SK-N-SH (cell line): ENCODE results near the gene DNMBP.

Experiments
- EP300 ChIP-seq, 2 experiments: IDR thresholded peaks; 2 replicates each; pipeline versions ENCODE4 v1.4.0 to v1.6.1; 2012; ENCODE audit warnings: borderline replicate concordance in 1 of 2, low read depth in 1 of 2, low read length in 1 of 2
- EZH2phosphoT487 ChIP-seq: fragments of 200-600 bp; sonication (generic); IDR thresholded peaks from 2 replicates; pipeline ENCODE4 v1.6.1; 2017; ENCODE audit warnings: low read depth, mixed run types, mild to moderate bottlenecking, antibody characterized with exemption, moderate library complexity, borderline replicate concordance
- FOXM1 ChIP-seq: IDR thresholded peaks from 2 replicates; pipeline ENCODE4 v1.4.0; 2012; ENCODE audit warnings: low read depth, mild to moderate bottlenecking
- MAX ChIP-seq: IDR thresholded peaks from 2 replicates; pipeline ENCODE4 v1.4.0; 2012; ENCODE audit warnings: low read depth
- RAD21 ChIP-seq: IDR thresholded peaks from 2 replicates; pipeline ENCODE4 v1.6.1; 2012; ENCODE audit warnings: mild to moderate bottlenecking, low read length
- SMC3 ChIP-seq: IDR thresholded peaks from 2 replicates; pipeline ENCODE4 v1.6.1; 2012; ENCODE audit warnings: low read depth, low read length, improper control_type of control experiment
- TAF1 ChIP-seq: IDR thresholded peaks from 2 replicates; pipeline ENCODE4 v1.6.1; 2012; ENCODE audit warnings: low read depth, mild to moderate bottlenecking, low read length, moderate library complexity, borderline replicate concordance
- USF1 ChIP-seq: IDR thresholded peaks from 2 replicates; pipeline ENCODE4 v1.4.0; 2012; ENCODE audit warnings: low read depth, borderline replicate concordance
- ZBTB33 ChIP-seq: IDR thresholded peaks from 2 replicates; pipeline ENCODE4 v1.4.0; 2012; ENCODE audit warnings: low read depth, borderline replicate concordance
- TF ChIP-seq, protein P1 (sequence below): fragments of 200-600 bp; sonication (generic); IDR thresholded peaks from 2 replicates; pipeline ENCODE4 v1.6.1; 2017; ENCODE audit warnings: antibody characterized with exemption, mild to moderate bottlenecking, moderate library complexity

DNA sequence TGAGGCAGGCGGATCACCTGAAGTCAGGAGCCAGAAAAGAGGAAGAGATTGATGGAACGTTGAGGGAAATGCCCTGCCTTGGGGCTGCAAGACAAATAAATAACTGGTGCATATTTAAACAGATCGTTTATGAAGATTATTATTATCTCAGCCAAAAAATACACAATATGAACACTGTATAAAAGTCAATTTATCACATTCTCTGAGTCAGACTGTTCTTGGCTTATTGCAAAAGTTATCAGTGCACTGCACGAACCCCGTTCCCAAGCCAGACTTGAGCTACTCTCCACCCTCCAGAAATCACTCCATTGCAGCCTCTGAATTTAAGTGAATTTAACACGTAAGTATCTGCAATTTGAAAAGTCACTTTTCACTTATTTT, 1.6 kb downstream of the DNMBP start:
- TF ChIP-seq EP300 (IDR thresholded peaks at IDR 0.05; ENCODE audit: borderline replicate concordance in 1 of 2, low read depth in 1 of 2, low read length in 1 of 2) = no peak
- TF ChIP-seq, protein P1, sequence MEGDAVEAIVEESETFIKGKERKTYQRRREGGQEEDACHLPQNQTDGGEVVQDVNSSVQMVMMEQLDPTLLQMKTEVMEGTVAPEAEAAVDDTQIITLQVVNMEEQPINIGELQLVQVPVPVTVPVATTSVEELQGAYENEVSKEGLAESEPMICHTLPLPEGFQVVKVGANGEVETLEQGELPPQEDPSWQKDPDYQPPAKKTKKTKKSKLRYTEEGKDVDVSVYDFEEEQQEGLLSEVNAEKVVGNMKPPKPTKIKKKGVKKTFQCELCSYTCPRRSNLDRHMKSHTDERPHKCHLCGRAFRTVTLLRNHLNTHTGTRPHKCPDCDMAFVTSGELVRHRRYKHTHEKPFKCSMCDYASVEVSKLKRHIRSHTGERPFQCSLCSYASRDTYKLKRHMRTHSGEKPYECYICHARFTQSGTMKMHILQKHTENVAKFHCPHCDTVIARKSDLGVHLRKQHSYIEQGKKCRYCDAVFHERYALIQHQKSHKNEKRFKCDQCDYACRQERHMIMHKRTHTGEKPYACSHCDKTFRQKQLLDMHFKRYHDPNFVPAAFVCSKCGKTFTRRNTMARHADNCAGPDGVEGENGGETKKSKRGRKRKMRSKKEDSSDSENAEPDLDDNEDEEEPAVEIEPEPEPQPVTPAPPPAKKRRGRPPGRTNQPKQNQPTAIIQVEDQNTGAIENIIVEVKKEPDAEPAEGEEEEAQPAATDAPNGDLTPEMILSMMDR = no peak
- TF ChIP-seq FOXM1 = no peak
- no peak for TF ChIP-seq TAF1
- TF ChIP-seq MAX = no peak
- no peak for TF ChIP-seq EZH2phosphoT487
- no peak for TF ChIP-seq RAD21
- no peak for TF ChIP-seq ZBTB33
- TF ChIP-seq USF1 = no peak
- TF ChIP-seq SMC3 = no peak
